Measurements from ENCODE around the gene CD44.

CD44 gene

GRCh38 chr11:35173011-35173511, 34.1 kb downstream of the CD44 start:
- H3K27ac ChIP-seq (ENCODE audit: insufficient read depth, low read length, poor library complexity, severe bottlenecking), result peak overlapping the region; percentile 66
- no peaks in the 10 kb centered on the region for H3K9me3 ChIP-seq (ENCODE audit: control insufficient read depth, low read length)
- H3K27me3 ChIP-seq (replicated peaks; ENCODE audit: control insufficient read depth, insufficient read depth, low read length, poor library complexity, severe bottlenecking), result no peaks in the 10 kb centered on the region
- DNase-seq, result no peak
- H3K36me3 ChIP-seq (ENCODE audit: control insufficient read depth, insufficient read depth, low read length), result peaks cover 18% of the 10 kb centered on the region
- peaks cover 91% of the 10 kb centered on the region for H3K4me1 ChIP-seq (ENCODE audit: control insufficient read depth, insufficient read depth, low read length, poor library complexity, severe bottlenecking)
- peak overlapping the region; percentile 3 for H3K4me3 ChIP-seq (ENCODE audit: insufficient read depth, low read depth, low read length, poor library complexity, severe bottlenecking)

- DNase-seq, result no peak
- no peaks in the 10 kb centered on the region for H3K27me3 ChIP-seq (replicated peaks; ENCODE audit: control insufficient read depth, insufficient read depth, low read length, poor library complexity, severe bottlenecking)
- peaks cover 91% of the 10 kb centered on the region for H3K4me1 ChIP-seq (ENCODE audit: control insufficient read depth, insufficient read depth, low read length, poor library complexity, severe bottlenecking)
- H3K9me3 ChIP-seq (ENCODE audit: control insufficient read depth, low read length), result no peaks in the 10 kb centered on the region
- H3K4me3 ChIP-seq (ENCODE audit: insufficient read depth, low read depth, low read length, poor library complexity, severe bottlenecking), result no peak overlapping the region
- H3K27ac ChIP-seq (ENCODE audit: insufficient read depth, low read length, poor library complexity, severe bottlenecking), result peak overlapping the region; percentile 66
- H3K36me3 ChIP-seq (ENCODE audit: control insufficient read depth, insufficient read depth, low read length), result peaks cover 26% of the 10 kb centered on the region
Measured at GRCh38 chr11:35173616-35174566, 34.9 kb downstream of the CD44 start.

GRCh38 chr11:35174666-35175065, 35.7 kb downstream of the CD44 start:
- H3K4me1 ChIP-seq (ENCODE audit: control insufficient read depth, insufficient read depth, low read length, poor library complexity, severe bottlenecking), result peaks cover 92% of the 10 kb centered on the region
- no peak for DNase-seq

GRCh38 chr11:35177370-35177769, 38.4 kb downstream of the CD44 start:
- H3K4me1 ChIP-seq (ENCODE audit: control insufficient read depth, insufficient read depth, low read length, poor library complexity, severe bottlenecking), result peaks cover 84% of the 10 kb centered on the region
- no peaks in the 10 kb centered on the region for H3K9me3 ChIP-seq (ENCODE audit: control insufficient read depth, low read length)
- peaks cover 51% of the 10 kb centered on the region for H3K36me3 ChIP-seq (ENCODE audit: control insufficient read depth, insufficient read depth, low read length)
- no peak for DNase-seq
- H3K27ac ChIP-seq (ENCODE audit: insufficient read depth, low read length, poor library complexity, severe bottlenecking), result peak overlapping the region; percentile 51
- H3K27me3 ChIP-seq (replicated peaks; ENCODE audit: control insufficient read depth, insufficient read depth, low read length, poor library complexity, severe bottlenecking), result no peaks in the 10 kb centered on the region
- peak overlapping the region; percentile 3 for H3K4me3 ChIP-seq (ENCODE audit: insufficient read depth, low read depth, low read length, poor library complexity, severe bottlenecking)

More at GRCh38 chr11:35174666-35175065, 35.7 kb downstream of the CD44 start:
- no peak overlapping the region for H3K4me3 ChIP-seq (ENCODE audit: insufficient read depth, low read depth, low read length, poor library complexity, severe bottlenecking)
- peak overlapping the region; percentile 66 for H3K27ac ChIP-seq (ENCODE audit: insufficient read depth, low read length, poor library complexity, severe bottlenecking)
- no peaks in the 10 kb centered on the region for H3K9me3 ChIP-seq (ENCODE audit: control insufficient read depth, low read length)
- peaks cover 33% of the 10 kb centered on the region for H3K36me3 ChIP-seq (ENCODE audit: control insufficient read depth, insufficient read depth, low read length)
- H3K27me3 ChIP-seq (replicated peaks; ENCODE audit: control insufficient read depth, insufficient read depth, low read length, poor library complexity, severe bottlenecking), result no peaks in the 10 kb centered on the region

- Histone ChIP-seq H3K27me3 (replicated peaks; ENCODE audit: control insufficient read depth, insufficient read depth, low read length, poor library complexity, severe bottlenecking) (no peaks in the 10 kb centered on the region), H3K9me3 (ENCODE audit: control insufficient read depth, low read length) (no peaks in the 10 kb centered on the region), H3K4me1 (ENCODE audit: control insufficient read depth, insufficient read depth, low read length, poor library complexity, severe bottlenecking) (peaks cover 84% of the 10 kb centered on the region), H3K27ac (ENCODE audit: insufficient read depth, low read length, poor library complexity, severe bottlenecking) (peak overlapping the region; percentile 51), H3K36me3 (ENCODE audit: control insufficient read depth, insufficient read depth, low read length) (peaks cover 59% of the 10 kb centered on the region), H3K4me3 (ENCODE audit: insufficient read depth, low read depth, low read length, poor library complexity, severe bottlenecking) (no peak overlapping the region)
- no peak for DNase-seq
Measured at GRCh38 chr11:35178067-35178805, 39.3 kb downstream of the CD44 start.

- H3K27ac ChIP-seq (ENCODE audit: insufficient read depth, low read length, poor library complexity, severe bottlenecking), result peak overlapping the region; percentile 19
- DNase-seq, result no peak
- H3K36me3 ChIP-seq (ENCODE audit: control insufficient read depth, insufficient read depth, low read length), result peaks cover 65% of the 10 kb centered on the region
Measured at GRCh38 chr11:35178873-35179272, 39.9 kb downstream of the CD44 start.

GRCh38 chr11:35179466-35180135, 40.6 kb downstream of the CD44 start:
- no peaks in the 10 kb centered on the region for H3K9me3 ChIP-seq (ENCODE audit: control insufficient read depth, low read length)
- H3K4me3 ChIP-seq (ENCODE audit: insufficient read depth, low read depth, low read length, poor library complexity, severe bottlenecking), result no peak overlapping the region
- no peaks in the 10 kb centered on the region for H3K27me3 ChIP-seq (replicated peaks; ENCODE audit: control insufficient read depth, insufficient read depth, low read length, poor library complexity, severe bottlenecking)
- H3K4me1 ChIP-seq (ENCODE audit: control insufficient read depth, insufficient read depth, low read length, poor library complexity, severe bottlenecking), result peaks cover 77% of the 10 kb centered on the region
- H3K36me3 ChIP-seq (ENCODE audit: control insufficient read depth, insufficient read depth, low read length), result peaks cover 72% of the 10 kb centered on the region
- DNase-seq, result no peak
- peak overlapping the region; percentile 19 for H3K27ac ChIP-seq (ENCODE audit: insufficient read depth, low read length, poor library complexity, severe bottlenecking)

More at GRCh38 chr11:35178873-35179272, 39.9 kb downstream of the CD44 start:
- H3K4me3 ChIP-seq (ENCODE audit: insufficient read depth, low read depth, low read length, poor library complexity, severe bottlenecking), result no peak overlapping the region
- H3K27me3 ChIP-seq (replicated peaks; ENCODE audit: control insufficient read depth, insufficient read depth, low read length, poor library complexity, severe bottlenecking), result no peaks in the 10 kb centered on the region
- H3K4me1 ChIP-seq (ENCODE audit: control insufficient read depth, insufficient read depth, low read length, poor library complexity, severe bottlenecking), result peaks cover 83% of the 10 kb centered on the region
- H3K9me3 ChIP-seq (ENCODE audit: control insufficient read depth, low read length), result no peaks in the 10 kb centered on the region

GRCh38 chr11:35180317-35181233, 41.6 kb downstream of the CD44 start:
- H3K36me3 ChIP-seq (ENCODE audit: control insufficient read depth, insufficient read depth, low read length), result peaks cover 82% of the 10 kb centered on the region
- peaks cover 72% of the 10 kb centered on the region for H3K4me1 ChIP-seq (ENCODE audit: control insufficient read depth, insufficient read depth, low read length, poor library complexity, severe bottlenecking)
- H3K27me3 ChIP-seq (replicated peaks; ENCODE audit: control insufficient read depth, insufficient read depth, low read length, poor library complexity, severe bottlenecking), result no peaks in the 10 kb centered on the region

More at GRCh38 chr11:35180317-35181233, 41.6 kb downstream of the CD44 start:
- Histone ChIP-seq H3K27ac (ENCODE audit: insufficient read depth, low read length, poor library complexity, severe bottlenecking) (peak overlapping the region; percentile 19), H3K9me3 (ENCODE audit: control insufficient read depth, low read length) (no peaks in the 10 kb centered on the region), H3K4me3 (ENCODE audit: insufficient read depth, low read depth, low read length, poor library complexity, severe bottlenecking) (no peak overlapping the region)
- DNase-seq, result no peak
